Measurements from ENCODE around the gene SCCPDH. TPM values are rescaled to one million over a fixed set of nuclear protein-coding genes. Genes with fewer than 3 reads are reported as not detected.

Gene SCCPDH
- polyA plus RNA-seq, 1 experiment, result 46.6 TPM

DNA sequence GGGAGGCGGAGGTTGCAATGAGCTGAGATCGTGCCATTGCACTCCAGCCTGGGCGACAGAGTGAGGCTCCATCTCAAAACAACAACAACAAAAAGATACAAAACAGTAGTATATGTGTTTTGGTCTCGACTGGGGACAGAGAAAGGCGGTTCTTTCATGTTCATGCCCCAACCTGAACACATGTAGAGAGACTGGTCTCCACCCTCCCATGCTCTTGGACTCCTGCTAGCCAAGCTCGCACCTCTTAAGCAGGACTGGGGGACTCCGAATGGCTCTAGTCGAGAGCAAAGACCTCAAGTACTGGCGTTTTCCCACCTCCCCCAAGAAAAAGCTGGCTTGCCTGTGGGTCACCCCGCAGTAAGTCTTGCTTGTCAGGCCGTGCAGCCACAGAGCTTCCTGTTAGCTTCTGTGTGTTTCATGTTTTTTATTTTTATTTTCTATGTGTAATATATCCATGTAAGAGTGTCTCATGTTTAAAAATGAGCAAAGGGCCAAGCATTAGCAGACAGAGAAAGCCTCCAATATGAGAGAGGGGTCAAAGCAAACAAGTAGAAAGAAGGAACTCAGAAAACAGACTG, 91.6 kb downstream of the SCCPDH start:
- ChIA-PET POLR2A (no interaction called here), CTCF (interaction anchor here (0.6 to 0.8 kb wide), 2 partner anchors 13 to 317 kb away, joined by 3 read pairs; no protein-coding TSS in a partner anchor)
- peak; percentile 23 for DNase-seq (ENCODE audit: low read depth, low spot score)
- H3K9me3 ChIP-seq (ENCODE audit: control insufficient read depth, insufficient read depth, low read length), result no peaks in the 10 kb centered on the region
- H3K27me3 ChIP-seq (ENCODE audit: control insufficient read depth, insufficient read depth, low read length), result no peaks in the 10 kb centered on the region
- TF ChIP-seq, protein P1, sequence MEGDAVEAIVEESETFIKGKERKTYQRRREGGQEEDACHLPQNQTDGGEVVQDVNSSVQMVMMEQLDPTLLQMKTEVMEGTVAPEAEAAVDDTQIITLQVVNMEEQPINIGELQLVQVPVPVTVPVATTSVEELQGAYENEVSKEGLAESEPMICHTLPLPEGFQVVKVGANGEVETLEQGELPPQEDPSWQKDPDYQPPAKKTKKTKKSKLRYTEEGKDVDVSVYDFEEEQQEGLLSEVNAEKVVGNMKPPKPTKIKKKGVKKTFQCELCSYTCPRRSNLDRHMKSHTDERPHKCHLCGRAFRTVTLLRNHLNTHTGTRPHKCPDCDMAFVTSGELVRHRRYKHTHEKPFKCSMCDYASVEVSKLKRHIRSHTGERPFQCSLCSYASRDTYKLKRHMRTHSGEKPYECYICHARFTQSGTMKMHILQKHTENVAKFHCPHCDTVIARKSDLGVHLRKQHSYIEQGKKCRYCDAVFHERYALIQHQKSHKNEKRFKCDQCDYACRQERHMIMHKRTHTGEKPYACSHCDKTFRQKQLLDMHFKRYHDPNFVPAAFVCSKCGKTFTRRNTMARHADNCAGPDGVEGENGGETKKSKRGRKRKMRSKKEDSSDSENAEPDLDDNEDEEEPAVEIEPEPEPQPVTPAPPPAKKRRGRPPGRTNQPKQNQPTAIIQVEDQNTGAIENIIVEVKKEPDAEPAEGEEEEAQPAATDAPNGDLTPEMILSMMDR (IDR thresholded peaks at IDR 0.05; ENCODE audit: low read depth, low read length), result no peak
- no peak overlapping the region for H3K4me3 ChIP-seq (ENCODE audit: low read depth, low read length)
- H3K27ac ChIP-seq (ENCODE audit: low read depth, low read length), result no peak overlapping the region

Small RNA genes within 50 kb of the gene (small RNA-seq; reads per million reads assigned to genes)
- gene AC113174.1 (ENCODE audit: insufficient read length, low read depth), result not detected

Other genes starting within 250 kb of the SCCPDH start
- gene SMYD3, start 217.1 kb upstream of the SCCPDH start, polyA plus RNA-seq (2011; rRNA removed), result 37.5 and 39.9 TPM in 2 replicates
- 16.7 and 23.2 TPM in 2 replicates for gene TFB2M, start 158.1 kb upstream of the SCCPDH start, polyA plus RNA-seq (2011; rRNA removed)
- 20.5 and 21.5 TPM in 2 replicates for gene CNST, start 158.0 kb upstream of the SCCPDH start, polyA plus RNA-seq (2011; rRNA removed)
- gene AHCTF1, start 207.5 kb downstream of the SCCPDH start, polyA plus RNA-seq (2011; rRNA removed), result 13.0 and 18.1 TPM in 2 replicates